SK-N-SH treated with all-trans-retinoic acid at 6 μM for 48 hours (cell line): ENCODE measurements around the gene CRACR2A.

Experiments used
- ATAC-seq: fragments of 200-7000 bp; cut with Tn5 transposase; 3 replicates; pipeline ENCODE4 v1.9.1; 2020; ENCODE audit warnings: mild to moderate bottlenecking, moderate library complexity
- ARNTL ChIP-seq: fragments of 450-650 bp; formaldehyde crosslinking; IDR thresholded peaks from 2 replicates; pipeline ENCODE4 v1.5.0; 2020; ENCODE audit warnings: low read depth, mild to moderate bottlenecking, moderate library complexity, borderline replicate concordance
- BACH2 ChIP-seq: fragments of 250-450 bp; sonication (Bioruptor Pico); IDR thresholded peaks from 2 replicates; pipeline ENCODE4 v1.9.0; 2021; ENCODE audit warnings: mild to moderate bottlenecking, borderline replicate concordance
- CREB5 ChIP-seq: fragments of 250-450 bp; sonication (Bioruptor Pico); IDR thresholded peaks from 2 replicates; pipeline ENCODE4 v1.5.1; 2020; ENCODE audit warnings: low read depth, mild to moderate bottlenecking, moderate library complexity
- CSDC2 ChIP-seq: fragments of 250-450 bp; sonication (Bioruptor Pico); IDR thresholded peaks from 2 replicates; pipeline ENCODE4 v1.5.0; 2020; ENCODE audit warnings: mild to moderate bottlenecking, moderate library complexity
- CSRNP3 ChIP-seq: fragments of 250-450 bp; sonication (Bioruptor Pico); IDR thresholded peaks from 2 replicates; pipeline ENCODE4 v1.5.1; 2021; ENCODE audit warnings: mild to moderate bottlenecking, moderate library complexity
- ESRRG ChIP-seq: fragments of 250-450 bp; sonication (Bioruptor Pico); IDR thresholded peaks from 2 replicates; pipeline ENCODE4 v1.6.1; 2021; ENCODE audit warnings: mild to moderate bottlenecking
- GLIS3 ChIP-seq: fragments of 250-450 bp; sonication (Bioruptor Pico); IDR thresholded peaks from 2 replicates; pipeline ENCODE4 v1.5.0; 2020; ENCODE audit warnings: mild to moderate bottlenecking, moderate library complexity
- ISL1 ChIP-seq: fragments of 250-450 bp; sonication (Bioruptor Pico); IDR thresholded peaks from 2 replicates; pipeline ENCODE4 v2.1.2; 2022; ENCODE audit warnings: mild to moderate bottlenecking, moderate library complexity
- OSR1 ChIP-seq: fragments of 250-450 bp; sonication (Bioruptor Pico); IDR thresholded peaks from 2 replicates; pipeline ENCODE4 v1.8.0; 2022; ENCODE audit warnings: moderate library complexity, mild to moderate bottlenecking, inconsistent platforms
- PATZ1 ChIP-seq: fragments of 250-450 bp; sonication (Bioruptor Pico); IDR thresholded peaks from 2 replicates; pipeline ENCODE4 v1.8.0; 2020; ENCODE audit warnings: mild to moderate bottlenecking, moderate library complexity, borderline replicate concordance
- POU6F1 ChIP-seq: fragments of 250-450 bp; sonication (Bioruptor Pico); IDR thresholded peaks from 2 replicates; pipeline ENCODE4 v1.8.0; 2021; ENCODE audit warnings: low read depth, mild to moderate bottlenecking, moderate library complexity, borderline replicate concordance
- PPARA ChIP-seq: fragments of 250-450 bp; sonication (Bioruptor Pico); IDR thresholded peaks from 2 replicates; pipeline ENCODE4 v1.5.0; 2020; ENCODE audit warnings: mild to moderate bottlenecking, borderline replicate concordance
- RARB ChIP-seq: fragments of 250-450 bp; sonication (Bioruptor Pico); IDR thresholded peaks from 2 replicates; pipeline ENCODE4 v1.8.0; 2021; ENCODE audit warnings: mild to moderate bottlenecking, moderate library complexity
- SNAI2 ChIP-seq: fragments of 250-450 bp; sonication (Bioruptor Pico); IDR thresholded peaks from 2 replicates; pipeline ENCODE4 v1.5.0; 2020; ENCODE audit warnings: mild to moderate bottlenecking, moderate library complexity
- TCF4 ChIP-seq: fragments of 250-450 bp; sonication (Bioruptor Pico); IDR thresholded peaks from 2 replicates; pipeline ENCODE4 v1.8.0; 2021; ENCODE audit warnings: mild to moderate bottlenecking, moderate library complexity, borderline replicate concordance
- TOX ChIP-seq: fragments of 250-450 bp; sonication (Bioruptor Pico); IDR thresholded peaks from 2 replicates; pipeline ENCODE4 v1.8.0; 2021; ENCODE audit warnings: mild to moderate bottlenecking, moderate library complexity, borderline replicate concordance
- TSHZ2 ChIP-seq: fragments of 250-450 bp; sonication (Bioruptor Pico); IDR thresholded peaks from 2 replicates; pipeline ENCODE4 v1.5.0; 2020; ENCODE audit warnings: mild to moderate bottlenecking, moderate library complexity
- ZC3H10 ChIP-seq: fragments of 250-450 bp; sonication (Bioruptor Pico); IDR thresholded peaks from 2 replicates; pipeline ENCODE4 v1.5.1; 2021; ENCODE audit warnings: mild to moderate bottlenecking, moderate library complexity
- ZFP3 ChIP-seq: fragments of 250-450 bp; sonication (Bioruptor Pico); IDR thresholded peaks from 2 replicates; pipeline ENCODE4 v1.5.0; 2020; ENCODE audit warnings: mild to moderate bottlenecking, moderate library complexity
- ZFP30 ChIP-seq: fragments of 450-650 bp; formaldehyde crosslinking; IDR thresholded peaks from 2 replicates; pipeline ENCODE4 v1.5.0; 2022; ENCODE audit warnings: mild to moderate bottlenecking, moderate library complexity
- ZNF565 ChIP-seq: fragments of 450-650 bp; formaldehyde crosslinking; conservative IDR thresholded peaks from 2 replicates; pipeline ENCODE4 v1.5.0; 2020; ENCODE audit warnings: low read depth, mild to moderate bottlenecking, moderate library complexity
- ZNF70 ChIP-seq: fragments of 450-650 bp; formaldehyde crosslinking; IDR thresholded peaks from 2 replicates; pipeline ENCODE4 v1.5.0; 2020; ENCODE audit warnings: mild to moderate bottlenecking, moderate library complexity
- ZNF8 ChIP-seq: fragments of 450-650 bp; formaldehyde crosslinking; IDR thresholded peaks from 2 replicates; pipeline ENCODE4 v1.5.0; 2020; ENCODE audit warnings: mild to moderate bottlenecking, moderate library complexity

Gene CRACR2A

GRCh38 chr12:3647504-3647903 lies 105.4 kb downstream of the CRACR2A start:
- ATAC-seq, result no peak
- TF ChIP-seq POU6F1 (CRISPR knock-in tag) (no peak), CREB5 (no peak), SNAI2 (CRISPR knock-in tag) (no peak), CSDC2 (CRISPR knock-in tag) (no peak), TSHZ2 (no peak), CSRNP3 (CRISPR knock-in tag) (no peak), ZNF565 (CRISPR knock-in tag) (no peak), ZFP30 (CRISPR knock-in tag) (no peak), ZNF8 (CRISPR knock-in tag) (no peak), ZC3H10 (CRISPR knock-in tag) (no peak), GLIS3 (CRISPR knock-in tag) (no peak)

GRCh38 chr12:3646561-3647241 lies 106.2 kb downstream of the CRACR2A start:
- TF ChIP-seq GLIS3 (CRISPR knock-in tag), result no peak
- TF ChIP-seq ESRRG (CRISPR knock-in tag), result no peak
- no peak for TF ChIP-seq SNAI2 (CRISPR knock-in tag)
- TF ChIP-seq RARB (CRISPR knock-in tag), result no peak
- TF ChIP-seq TOX, result no peak
- no peak for TF ChIP-seq BACH2
- no peak for ATAC-seq

GRCh38 chr12:3645091-3645490 lies 107.8 kb downstream of the CRACR2A start:
- no peak for ATAC-seq
- TF ChIP-seq TCF4 (CRISPR knock-in tag) (no peak), ARNTL (no peak), ZNF70 (no peak), RARB (CRISPR knock-in tag) (no peak), ISL1 (CRISPR knock-in tag) (no peak), ZNF8 (CRISPR knock-in tag) (no peak), PPARA (no peak), CSRNP3 (CRISPR knock-in tag) (no peak), OSR1 (no peak), TSHZ2 (no peak), PATZ1 (CRISPR knock-in tag) (no peak), ZFP30 (CRISPR knock-in tag) (no peak), ZFP3 (no peak), ESRRG (CRISPR knock-in tag) (no peak), CSDC2 (CRISPR knock-in tag) (no peak), POU6F1 (CRISPR knock-in tag) (no peak)
